Smooth muscle cell (in vitro differentiated cells): ENCODE results near the gene ZNF511. TPM values are rescaled to one million over a fixed set of nuclear protein-coding genes. Genes with fewer than 3 reads are reported as not detected.

Experiments used
- DNase-seq: peaks from one replicate; lab custom pipeline; 2025; ENCODE audit not compliant: unreplicated experiment; lab: John Stamatoyannopoulos, UW
- H2AFZ ChIP-seq: fragments of 200-600 bp; sonication (generic); 2 replicates; pipeline ENCODE4 v1.6.0; 2016; ENCODE audit warnings: antibody characterized with exemption, low read depth, mild to moderate bottlenecking
- H3F3A ChIP-seq: fragments of 200-600 bp; sonication (generic); 2 replicates; pipeline ENCODE4 v1.6.0; 2017; ENCODE audit warnings: antibody characterized with exemption, low read depth
- H3K27ac ChIP-seq: fragments of 200-600 bp; sonication (generic); 2 replicates; pipeline ENCODE4 v1.5.1; 2016; ENCODE audit warnings: low read depth, mild to moderate bottlenecking
- H3K27me3 ChIP-seq: fragments of 200-600 bp; sonication (generic); 2 replicates; pipeline ENCODE4 v1.6.1; 2016; ENCODE audit warnings: low read depth, mild to moderate bottlenecking
- H3K36me3 ChIP-seq: fragments of 200-600 bp; sonication (generic); 2 replicates; pipeline ENCODE4 v1.5.1; 2016; ENCODE audit warnings: low read depth
- H3K4me1 ChIP-seq: fragments of 200-600 bp; sonication (generic); 2 replicates; pipeline ENCODE4 v1.5.1; 2016; ENCODE audit warnings: low read depth
- H3K4me2 ChIP-seq: fragments of 200-600 bp; sonication (generic); 2 replicates; pipeline ENCODE4 v1.6.0; 2016; ENCODE audit warnings: mild to moderate bottlenecking
- H3K4me3 ChIP-seq: fragments of 200-600 bp; sonication (generic); 2 replicates; pipeline ENCODE4 v1.5.1; 2016; ENCODE audit warnings: mild to moderate bottlenecking
- H3K79me2 ChIP-seq: fragments of 200-600 bp; sonication (generic); 2 replicates; pipeline ENCODE4 v1.6.0; 2016; ENCODE audit warnings: low read depth, mild to moderate bottlenecking
- H3K9ac ChIP-seq: fragments of 200-600 bp; sonication (generic); 2 replicates; pipeline ENCODE4 v1.6.0; 2016; ENCODE audit warnings: low read depth
- H3K9me3 ChIP-seq: fragments of 200-600 bp; sonication (generic); replicated peaks from 2 replicates; pipeline ENCODE4 v1.5.1; 2016; ENCODE audit warnings: low read depth
- H4K20me1 ChIP-seq: fragments of 200-600 bp; sonication (generic); 2 replicates; pipeline ENCODE4 v1.6.0; 2016; ENCODE audit warnings: low read depth
- CTCF ChIP-seq: fragments of 200-600 bp; sonication (generic); IDR thresholded peaks from 2 replicates; pipeline ENCODE4 v1.5.1; 2017; ENCODE audit warnings: borderline replicate concordance, mild to moderate bottlenecking, antibody characterized with exemption; ENCODE audit not compliant: insufficient read depth, poor library complexity, severe bottlenecking
- WGBS: methylation state at CpG from one replicate; pipeline ENCODE4 v1.1.7; 2016; ENCODE audit warnings: low lambda C conversion rate; 5-methylcytosine and 5-hydroxymethylcytosine counted together
- polyA plus RNA-seq: library from polyadenylated mRNA; unstranded; fragments of >200 nt; fragmentation: Nextera tagmentation; extraction: Ambion mirVana; gene quantifications from 2 replicates; pipeline ENCODE4 v1.2.1, GENCODE V29; 2016
- total RNA-seq: library from RNA; depleted of rRNA; stranded (reverse); fragments of >200 nt; gene quantifications from 2 replicates; pipeline ENCODE4 v1.2.3, GENCODE V29; 2014

The ZNF511 gene
- total and polyA plus RNA-seq, 2 experiments from 2014 or later = 20.0 to 52.3 TPM

DNA sequence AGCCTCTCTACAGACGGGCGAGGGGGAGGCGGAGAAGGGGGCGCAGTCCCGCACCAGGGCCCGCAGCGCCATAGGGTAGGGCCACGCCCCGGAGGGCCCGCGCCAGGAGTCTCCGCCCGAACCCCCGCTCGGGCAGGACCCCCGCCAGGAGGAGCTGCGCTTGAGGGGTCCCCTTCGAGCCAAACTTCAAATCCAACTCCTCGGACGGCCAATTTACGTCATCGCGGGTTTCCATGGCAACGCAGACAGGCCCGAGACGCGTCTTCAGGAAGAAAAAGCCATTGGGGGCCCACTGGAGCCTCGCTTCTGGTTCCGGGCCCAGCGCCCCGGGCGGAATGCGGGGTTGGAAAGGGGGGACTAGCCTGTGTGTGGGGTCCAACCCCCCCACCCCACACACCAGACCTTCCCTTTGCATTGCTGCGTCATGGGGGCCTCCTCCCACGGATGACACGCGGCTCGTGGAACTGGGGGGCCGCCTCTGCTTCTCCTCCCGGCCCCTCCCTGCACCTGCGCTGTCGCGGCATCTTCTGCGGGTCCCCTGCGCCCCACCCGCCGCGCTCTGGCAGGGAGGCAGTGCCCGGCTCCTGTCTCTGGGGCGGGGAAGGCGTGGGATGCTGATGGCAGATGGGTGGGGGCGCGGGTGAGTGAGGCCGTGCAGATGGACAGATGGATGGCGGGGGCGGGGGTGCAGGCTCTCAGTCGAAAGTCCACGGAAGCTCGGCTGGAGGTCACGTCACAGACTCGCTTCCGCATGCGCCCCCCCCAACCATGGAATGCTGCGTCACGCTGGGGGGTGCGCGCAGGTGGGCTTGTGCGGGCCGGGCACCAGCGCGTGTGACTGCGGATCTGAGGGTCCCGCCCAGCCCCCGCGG lies 26.8 kb downstream of the ZNF511 start:
- Histone ChIP-seq H3K79me2 (no peaks in the 10 kb centered on the region), H2AFZ (no peak overlapping the region), H3K9ac (peak overlapping the region; percentile 26), H3K27ac (no peak overlapping the region), H3K4me1 (no peaks in the 10 kb centered on the region), H3K4me3 (peak overlapping the region; percentile 45), H3K4me2 (peak overlapping the region; percentile 85), H4K20me1 (no peaks in the 10 kb centered on the region), H3K27me3 (peaks cover 60% of the 10 kb centered on the region), H3K36me3 (no peaks in the 10 kb centered on the region), H3K9me3 (no peaks in the 10 kb centered on the region), H3F3A (no peaks in the 10 kb centered on the region)
- TF ChIP-seq CTCF = no peak
- no peak for DNase-seq
- 15% methylated on average over 39 of the region's 75 CpGs for WGBS

GRCh38 chr10:133336118-133336576 lies 27.4 kb downstream of the ZNF511 start:
- Histone ChIP-seq H3K4me3 (no peak overlapping the region), H3K27ac (no peak overlapping the region), H3F3A (no peaks in the 10 kb centered on the region), H3K36me3 (no peaks in the 10 kb centered on the region), H3K9ac (no peak overlapping the region), H2AFZ (no peak overlapping the region), H3K4me1 (no peaks in the 10 kb centered on the region), H3K9me3 (no peaks in the 10 kb centered on the region), H3K4me2 (peak overlapping the region; percentile 85), H4K20me1 (no peaks in the 10 kb centered on the region), H3K79me2 (no peaks in the 10 kb centered on the region), H3K27me3 (peaks cover 55% of the 10 kb centered on the region)
- no peak for DNase-seq
- TF ChIP-seq CTCF = no peak
- WGBS = 20% methylated on average over 24 of the region's 41 CpGs

- peak within 1 kb of the TSS; percentile 85 for H3K4me2 ChIP-seq
These were observed 28.1 kb downstream of the ZNF511 start, which contains the start of gene CALY for GRCh38 chr10:133336577-133337369. TSS of gene CALY (minus strand) at chr10:133336896. CDS start at chr10:133328989, 7,907 bp downstream.

More at GRCh38 chr10:133336577-133337369, 28.1 kb downstream of the ZNF511 start, which contains the start of gene CALY:
- H3K9me3 ChIP-seq = no peaks in the 10 kb centered on the region
- H3K79me2 ChIP-seq = no peaks in the 10 kb centered on the region
- H3K27me3 ChIP-seq = peaks cover 49% of the 10 kb centered on the region
- no peak for TF ChIP-seq CTCF
- peak within 1 kb of the TSS; percentile 45 for H3K4me3 ChIP-seq
- H3K4me1 ChIP-seq = no peaks in the 10 kb centered on the region
- no peak within 1 kb of the TSS for H2AFZ ChIP-seq
- H3K27ac ChIP-seq = no peak within 1 kb of the TSS
- no peaks in the 10 kb centered on the region for H3F3A ChIP-seq
- 62% methylated on average over 32 of the region's 63 CpGs for WGBS
- H3K36me3 ChIP-seq = no peaks in the 10 kb centered on the region
- DNase-seq = no peak
- no peaks in the 10 kb centered on the region for H4K20me1 ChIP-seq
- H3K9ac ChIP-seq = no peak within 1 kb of the TSS
